Lung (tissue), 12 donors: ENCODE data around the gene UBE2I. TPM values are rescaled to one million over a fixed set of nuclear protein-coding genes. Genes with fewer than 3 reads are reported as not detected.

Source experiments
- ATAC-seq: fragments of 200-7000 bp; cut with Tn5 transposase; one replicate; pipeline ENCODE4 v1.9.1; 2020; ENCODE audit warnings: moderate number of reproducible peaks; ENCODE audit not compliant: insufficient read depth, low FRiP score
- DNase-seq, 3 donors: peaks; one replicate each; pipeline ENCODE4 v3.0.0-alpha.2; 2013 to 2017
- H3K27ac ChIP-seq, 2 donors: one replicate each; pipeline ENCODE4 v1.5.1; 2013; ENCODE audit warnings: mild to moderate bottlenecking in 2 of 2, moderate library complexity in 2 of 2, control low read depth in 1 of 2, inconsistent platforms in 1 of 2, low read depth in 1 of 2, low read length in 1 of 2
- H3K27me3 ChIP-seq, 3 donors: one replicate each; pipeline ENCODE4 v1.5.1; 2013; ENCODE audit warnings: low read length in 2 of 3; ENCODE audit not compliant: control insufficient read depth in 3 of 3, insufficient read depth in 3 of 3
- H3K36me3 ChIP-seq, 4 donors: one replicate each; pipeline ENCODE4 v1.5.1; 2013; ENCODE audit warnings: low read length in 4 of 4, mild to moderate bottlenecking in 1 of 4, moderate library complexity in 1 of 4; ENCODE audit not compliant: control insufficient read depth in 4 of 4, insufficient read depth in 4 of 4
- H3K4me1 ChIP-seq, 5 donors: one replicate each; pipeline ENCODE4 v1.5.1; 2013; ENCODE audit warnings: low read length in 5 of 5, mild to moderate bottlenecking in 2 of 5, moderate library complexity in 1 of 5; ENCODE audit not compliant: control insufficient read depth in 5 of 5, insufficient read depth in 5 of 5
- H3K4me3 ChIP-seq: one replicate; pipeline ENCODE4 v1.5.1; 2013; ENCODE audit warnings: mild to moderate bottlenecking, control low read depth, moderate library complexity
- H3K9ac ChIP-seq, 2 donors: one replicate each; pipeline ENCODE4 v1.5.1; 2013; ENCODE audit warnings: low read length in 2 of 2, control low read depth in 1 of 2; ENCODE audit not compliant: insufficient read depth in 1 of 2
- H3K9me3 ChIP-seq, 4 donors: one replicate each; pipeline ENCODE4 v1.5.1; 2013; ENCODE audit warnings: low read length in 3 of 4, mild to moderate bottlenecking in 1 of 4, moderate library complexity in 1 of 4; ENCODE audit not compliant: control insufficient read depth in 4 of 4, insufficient read depth in 3 of 4
- WGBS, 2 donors: extraction: QIAGEN DNeasy Blood & Tissue Kit; methylation state at CpG; one replicate each; pipeline ENCODE4 v1.1.7; 2013; 5-methylcytosine and 5-hydroxymethylcytosine counted together
- polyA plus RNA-seq, 2 donors: library from polyadenylated mRNA; stranded (reverse); fragments of 200-250 nt; gene quantifications; one replicate each; pipeline ENCODE4 v1.2.1, GENCODE V29; 2013
- total RNA-seq, 2 donors: library from RNA; depleted of rRNA in 1 of 2; stranded (reverse); fragments of >200 nt in 1 of 2; gene quantifications; one replicate each; pipeline ENCODE4 v1.2.1, GENCODE V29; 2014 to 2021
- TF ChIP-seq, protein P1 (sequence below): IDR thresholded peaks from 2 replicates; pipeline ENCODE4 v1.5.1; 2012; ENCODE audit warnings: mild to moderate bottlenecking; ENCODE audit errors: control extremely low read depth, extremely low read depth
- donor health status: control.
- donor health status: control.
- donor health status: Bipolar disorder and iron deficiency.
- donor health status: healthy.
- donor health status: DM: yes; HTN: yes; CAD: no.

UBE2I gene
- total and polyA plus RNA-seq, 4 donors: 63.9 to 96.8 (median 81.5) TPM

DNA sequence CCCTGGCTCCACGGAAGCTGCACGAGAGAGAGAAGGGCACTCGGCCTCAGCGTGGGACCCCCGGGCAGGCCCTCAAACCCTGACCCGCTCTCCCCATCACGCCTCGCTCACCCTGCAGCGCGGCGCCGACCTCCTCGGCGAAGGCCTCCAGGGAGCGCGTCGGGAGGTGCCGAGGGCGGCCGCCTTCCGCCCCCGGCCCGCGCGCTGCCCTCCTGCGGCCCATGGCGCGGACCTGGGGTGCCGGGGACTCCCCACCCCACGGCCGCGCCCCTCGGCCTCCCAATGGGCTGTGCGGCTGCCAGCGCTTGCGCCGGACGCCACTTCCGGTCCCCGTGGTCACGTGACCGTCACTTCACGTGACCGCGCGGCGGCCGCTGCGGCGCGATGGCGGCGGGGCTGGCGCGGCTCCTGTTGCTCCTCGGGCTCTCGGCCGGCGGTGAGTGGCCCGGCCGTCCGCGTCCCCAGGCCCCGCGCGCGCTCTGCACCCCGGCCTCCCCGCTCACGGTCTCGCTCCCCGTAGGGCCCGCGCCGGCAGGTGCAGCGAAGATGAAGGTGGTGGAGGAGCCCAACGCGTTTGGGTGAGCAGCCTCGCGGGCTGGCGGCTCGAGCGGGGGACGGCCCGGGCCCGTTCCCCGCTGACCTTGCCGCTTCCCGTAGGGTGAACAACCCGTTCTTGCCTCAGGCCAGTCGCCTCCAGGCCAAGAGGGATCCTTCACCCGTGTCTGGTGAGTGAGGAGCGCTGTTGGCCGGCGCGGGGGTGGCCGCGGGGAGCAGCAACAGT lies 42.3 kb downstream of the UBE2I start, which contains the start of the genes GNPTG and TSR3:
Gene GNPTG, plus strand, starts transcription at position 350 of the 781 bp plus-strand sequence. Its CDS starts 35 bp downstream, at position 385.
Gene TSR3, minus strand, starts transcription at position 297 of the 781 bp plus-strand sequence. Its CDS starts 74 bp downstream, at position 223.
- DNase-seq (peak; percentile 81 to 95 (median 85)), ATAC-seq (peak; percentile 82)
- H3K4me1 ChIP-seq: peaks cover 4 to 17% (median 6%) of the 10 kb centered on the region in 5 donors
- TF ChIP-seq, protein P1, sequence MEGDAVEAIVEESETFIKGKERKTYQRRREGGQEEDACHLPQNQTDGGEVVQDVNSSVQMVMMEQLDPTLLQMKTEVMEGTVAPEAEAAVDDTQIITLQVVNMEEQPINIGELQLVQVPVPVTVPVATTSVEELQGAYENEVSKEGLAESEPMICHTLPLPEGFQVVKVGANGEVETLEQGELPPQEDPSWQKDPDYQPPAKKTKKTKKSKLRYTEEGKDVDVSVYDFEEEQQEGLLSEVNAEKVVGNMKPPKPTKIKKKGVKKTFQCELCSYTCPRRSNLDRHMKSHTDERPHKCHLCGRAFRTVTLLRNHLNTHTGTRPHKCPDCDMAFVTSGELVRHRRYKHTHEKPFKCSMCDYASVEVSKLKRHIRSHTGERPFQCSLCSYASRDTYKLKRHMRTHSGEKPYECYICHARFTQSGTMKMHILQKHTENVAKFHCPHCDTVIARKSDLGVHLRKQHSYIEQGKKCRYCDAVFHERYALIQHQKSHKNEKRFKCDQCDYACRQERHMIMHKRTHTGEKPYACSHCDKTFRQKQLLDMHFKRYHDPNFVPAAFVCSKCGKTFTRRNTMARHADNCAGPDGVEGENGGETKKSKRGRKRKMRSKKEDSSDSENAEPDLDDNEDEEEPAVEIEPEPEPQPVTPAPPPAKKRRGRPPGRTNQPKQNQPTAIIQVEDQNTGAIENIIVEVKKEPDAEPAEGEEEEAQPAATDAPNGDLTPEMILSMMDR: no peak
- peak within 1 kb of the TSS; percentile 39 to 65 for H3K9ac ChIP-seq
- H3K27me3 ChIP-seq: no peaks in the 10 kb centered on the region
- H3K36me3 ChIP-seq: peaks cover 0 to 23% (median 10%) of the 10 kb centered on the region in 4 donors
- WGBS, 2 donors: 0 to 1% methylated on average over 71 to 98 of the region's 98 CpGs
- H3K27ac ChIP-seq: peak within 1 kb of the TSS; percentile 59 to 87
- H3K4me3 ChIP-seq: peak within 1 kb of the TSS; percentile 95
- no peaks in the 10 kb centered on the region for H3K9me3 ChIP-seq

DNA sequence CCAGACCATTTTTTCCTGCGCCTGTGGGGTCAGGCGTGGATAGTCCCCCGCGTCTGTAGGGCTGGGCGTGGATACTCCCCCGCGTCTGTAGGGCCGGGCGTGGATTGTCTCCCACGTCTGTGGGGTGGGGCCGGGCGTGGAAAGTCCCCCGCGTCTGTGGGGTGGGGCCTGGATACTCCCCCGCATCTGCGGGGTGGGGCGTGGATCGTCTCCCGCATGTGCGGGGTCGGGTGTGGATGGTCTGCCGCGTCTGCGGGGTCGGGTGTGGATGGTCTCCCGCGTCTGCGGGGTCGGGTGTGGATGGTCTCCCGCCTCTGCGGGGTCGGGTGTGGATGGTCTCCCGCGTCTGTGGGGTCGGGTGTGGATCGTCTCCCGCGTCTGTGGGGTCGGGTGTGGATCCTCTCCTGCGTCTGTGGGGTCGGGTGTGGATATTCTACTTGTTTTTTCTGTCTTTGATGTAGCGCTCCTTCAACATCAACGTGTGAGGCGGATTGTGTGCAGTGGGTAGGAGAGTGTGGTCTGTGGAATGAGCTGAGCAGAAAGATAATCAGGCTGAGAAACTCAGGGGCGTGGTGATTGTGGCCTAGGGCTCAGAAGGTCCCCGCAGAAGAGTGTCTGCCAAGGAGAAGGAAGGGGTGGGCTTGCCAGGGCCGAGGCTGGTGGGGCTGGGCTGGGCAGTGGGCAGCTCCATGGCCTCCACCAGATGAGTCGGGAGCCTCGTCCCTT lies 45.5 kb downstream of the UBE2I start:
- no peak for DNase-seq
- no peak overlapping the region for H3K27ac ChIP-seq
- peaks cover 0 to 7% (median 6%) of the 10 kb centered on the region in 4 donors for H3K36me3 ChIP-seq
- TF ChIP-seq, protein P1: no peak
- H3K4me3 ChIP-seq: no peak overlapping the region
- no peak for ATAC-seq
- no peaks in the 10 kb centered on the region for H3K9me3 ChIP-seq
- no peak overlapping the region for H3K9ac ChIP-seq
- no peaks in the 10 kb centered on the region for H3K27me3 ChIP-seq
- H3K4me1 ChIP-seq: peaks cover 4 to 17% (median 6%) of the 10 kb centered on the region in 5 donors
- WGBS, 2 donors: 89 to 93% methylated on average over 49 of the region's 49 CpGs

DNA sequence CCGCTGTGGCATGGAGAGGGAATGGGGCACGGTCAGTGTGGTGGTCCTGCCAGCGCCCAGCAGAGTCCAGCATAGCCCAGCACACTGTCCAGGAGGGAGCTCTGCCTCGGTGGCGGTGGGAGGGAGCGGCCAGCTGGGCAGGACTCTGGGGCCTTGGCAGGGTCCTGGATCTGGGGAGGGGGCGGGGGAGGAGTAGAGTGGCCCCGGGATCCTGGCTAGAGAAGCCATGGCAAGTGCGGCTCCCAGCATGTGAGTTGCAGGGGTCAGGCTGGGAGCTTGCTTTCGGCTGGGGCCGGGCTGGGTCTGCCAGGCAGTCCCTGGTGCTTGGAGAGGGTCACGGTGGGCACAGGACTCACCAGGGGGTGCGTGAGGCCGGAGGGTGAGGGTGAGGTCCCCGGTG lies 46.2 kb downstream of the UBE2I start:
- H3K9me3 ChIP-seq: no peaks in the 10 kb centered on the region
- 87 to 88% methylated on average over 15 of the region's 15 CpGs for WGBS, 2 donors
- no peak overlapping the region for H3K4me3 ChIP-seq
- peaks cover 0 to 7% (median under 1%) of the 10 kb centered on the region in 4 donors for H3K36me3 ChIP-seq
- H3K27ac ChIP-seq: no peak overlapping the region
- peaks cover 4 to 12% (median 6%) of the 10 kb centered on the region in 5 donors for H3K4me1 ChIP-seq
- H3K9ac ChIP-seq: no peak overlapping the region
- no peaks in the 10 kb centered on the region for H3K27me3 ChIP-seq
- DNase-seq: no peak
- ATAC-seq: no peak
- TF ChIP-seq, protein P1: no peak
